Measurements from ENCODE around the gene SUSD5.

DNA sequence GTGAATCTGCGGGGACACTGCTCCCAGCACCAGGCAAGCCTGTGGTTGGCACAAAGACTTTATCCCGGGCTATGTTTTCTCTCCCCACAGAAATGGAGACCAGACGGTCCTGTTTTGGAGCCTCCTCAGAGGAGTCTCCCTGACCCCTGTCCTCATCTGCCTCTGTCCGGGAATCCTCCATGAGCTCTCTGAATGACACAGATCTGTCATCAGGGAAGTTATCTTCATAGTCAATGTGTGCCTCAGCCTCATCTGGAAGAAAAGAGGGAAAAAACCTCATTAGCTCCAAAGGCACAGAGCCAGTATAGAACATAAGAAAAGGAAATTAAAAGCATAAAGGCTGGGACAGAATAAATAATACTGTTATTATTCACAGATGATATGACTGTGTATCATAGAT is 64.8 kb downstream of the SUSD5 start:
- TF ChIP-seq, protein P1, sequence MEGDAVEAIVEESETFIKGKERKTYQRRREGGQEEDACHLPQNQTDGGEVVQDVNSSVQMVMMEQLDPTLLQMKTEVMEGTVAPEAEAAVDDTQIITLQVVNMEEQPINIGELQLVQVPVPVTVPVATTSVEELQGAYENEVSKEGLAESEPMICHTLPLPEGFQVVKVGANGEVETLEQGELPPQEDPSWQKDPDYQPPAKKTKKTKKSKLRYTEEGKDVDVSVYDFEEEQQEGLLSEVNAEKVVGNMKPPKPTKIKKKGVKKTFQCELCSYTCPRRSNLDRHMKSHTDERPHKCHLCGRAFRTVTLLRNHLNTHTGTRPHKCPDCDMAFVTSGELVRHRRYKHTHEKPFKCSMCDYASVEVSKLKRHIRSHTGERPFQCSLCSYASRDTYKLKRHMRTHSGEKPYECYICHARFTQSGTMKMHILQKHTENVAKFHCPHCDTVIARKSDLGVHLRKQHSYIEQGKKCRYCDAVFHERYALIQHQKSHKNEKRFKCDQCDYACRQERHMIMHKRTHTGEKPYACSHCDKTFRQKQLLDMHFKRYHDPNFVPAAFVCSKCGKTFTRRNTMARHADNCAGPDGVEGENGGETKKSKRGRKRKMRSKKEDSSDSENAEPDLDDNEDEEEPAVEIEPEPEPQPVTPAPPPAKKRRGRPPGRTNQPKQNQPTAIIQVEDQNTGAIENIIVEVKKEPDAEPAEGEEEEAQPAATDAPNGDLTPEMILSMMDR (conservative IDR thresholded peaks at IDR 0.05; ENCODE audit: low read depth, low read length): no peak
- TF ChIP-seq RCOR1 (IDR thresholded peaks at IDR 0.05; ENCODE audit: insufficient replicate concordance, low read length) (no peak), BHLHE40 (IDR thresholded peaks at IDR 0.05; ENCODE audit: low read depth, low read length) (no peak), MAFK (IDR thresholded peaks at IDR 0.05; ENCODE audit: low read depth, low read length) (no peak), CEBPB (IDR thresholded peaks at IDR 0.05; ENCODE audit: low read depth, low read length) (no peak), POLR2A (IDR thresholded peaks at IDR 0.05; ENCODE audit: low read depth, low read length) (no peak), MAZ (IDR thresholded peaks at IDR 0.05; ENCODE audit: borderline replicate concordance, low read depth, low read length) (no peak), FOS (IDR thresholded peaks at IDR 0.05; ENCODE audit: low read depth, low read length) (no peak), RAD21 (IDR thresholded peaks at IDR 0.05; ENCODE audit: low read length) (no peak), NFE2L2 (IDR thresholded peaks at IDR 0.05; ENCODE audit: low read depth, low read length) (no peak), RFX5 (IDR thresholded peaks at IDR 0.05; ENCODE audit: low read depth, low read length) (no peak)
- TF ChIP-seq, protein P2, sequence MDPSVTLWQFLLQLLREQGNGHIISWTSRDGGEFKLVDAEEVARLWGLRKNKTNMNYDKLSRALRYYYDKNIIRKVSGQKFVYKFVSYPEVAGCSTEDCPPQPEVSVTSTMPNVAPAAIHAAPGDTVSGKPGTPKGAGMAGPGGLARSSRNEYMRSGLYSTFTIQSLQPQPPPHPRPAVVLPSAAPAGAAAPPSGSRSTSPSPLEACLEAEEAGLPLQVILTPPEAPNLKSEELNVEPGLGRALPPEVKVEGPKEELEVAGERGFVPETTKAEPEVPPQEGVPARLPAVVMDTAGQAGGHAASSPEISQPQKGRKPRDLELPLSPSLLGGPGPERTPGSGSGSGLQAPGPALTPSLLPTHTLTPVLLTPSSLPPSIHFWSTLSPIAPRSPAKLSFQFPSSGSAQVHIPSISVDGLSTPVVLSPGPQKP (IDR thresholded peaks at IDR 0.05; ENCODE audit: borderline replicate concordance, low read depth, low read length): no peak
- TF ChIP-seq, protein P3, sequence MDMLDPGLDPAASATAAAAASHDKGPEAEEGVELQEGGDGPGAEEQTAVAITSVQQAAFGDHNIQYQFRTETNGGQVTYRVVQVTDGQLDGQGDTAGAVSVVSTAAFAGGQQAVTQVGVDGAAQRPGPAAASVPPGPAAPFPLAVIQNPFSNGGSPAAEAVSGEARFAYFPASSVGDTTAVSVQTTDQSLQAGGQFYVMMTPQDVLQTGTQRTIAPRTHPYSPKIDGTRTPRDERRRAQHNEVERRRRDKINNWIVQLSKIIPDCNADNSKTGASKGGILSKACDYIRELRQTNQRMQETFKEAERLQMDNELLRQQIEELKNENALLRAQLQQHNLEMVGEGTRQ (IDR thresholded peaks at IDR 0.05; ENCODE audit: low read depth, low read length): no peak

All from IMR-90 (cell line).